HK-2 (cell line): ENCODE results near the gene PSTPIP1.

ENCODE experiments used
- DNase-seq: peaks from one replicate; pipeline ENCODE4 v3.0.0-alpha.2; 2018; ENCODE audit not compliant: unreplicated experiment

Gene PSTPIP1

DNA sequence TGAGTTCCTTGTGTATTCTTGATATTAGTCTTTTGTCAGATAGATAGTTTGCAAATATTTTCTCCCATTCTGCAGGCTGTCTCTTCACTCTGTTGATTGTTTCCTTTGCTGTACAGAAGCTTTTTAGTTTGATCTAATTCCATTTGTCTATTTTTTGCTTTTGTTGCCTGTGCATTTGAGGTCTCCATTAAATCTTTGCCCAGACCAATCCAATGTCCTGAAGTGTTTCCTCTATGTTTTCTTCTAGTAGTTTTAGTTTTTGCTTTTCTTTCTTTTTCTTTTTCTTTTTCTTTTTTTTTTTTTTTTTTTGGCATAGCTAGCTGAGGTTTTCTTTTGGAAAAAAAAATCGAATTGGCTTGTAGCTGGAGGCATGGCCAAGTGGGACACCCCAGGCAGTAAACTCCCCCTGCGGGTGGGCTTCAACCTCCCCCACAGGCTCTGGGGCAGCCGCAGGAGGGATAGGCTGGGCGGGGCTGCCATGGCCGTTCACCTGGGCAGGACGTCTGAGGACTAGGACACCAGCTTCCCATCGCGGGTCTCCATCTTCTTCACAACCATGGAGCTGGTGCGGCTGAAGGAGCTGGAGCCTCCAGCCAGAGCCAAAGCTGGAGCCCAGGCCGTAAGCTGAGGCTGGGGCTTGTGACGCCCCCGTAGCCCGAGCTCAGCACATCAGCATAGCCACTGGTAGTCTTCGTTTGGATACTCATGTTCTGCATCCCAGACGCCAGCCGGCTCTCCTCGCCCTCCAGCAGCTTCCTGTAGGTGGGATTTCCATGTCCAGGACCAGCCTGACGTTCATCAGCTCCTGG lies 16.2 kb upstream of the PSTPIP1 start:
- no peak for DNase-seq

DNA sequence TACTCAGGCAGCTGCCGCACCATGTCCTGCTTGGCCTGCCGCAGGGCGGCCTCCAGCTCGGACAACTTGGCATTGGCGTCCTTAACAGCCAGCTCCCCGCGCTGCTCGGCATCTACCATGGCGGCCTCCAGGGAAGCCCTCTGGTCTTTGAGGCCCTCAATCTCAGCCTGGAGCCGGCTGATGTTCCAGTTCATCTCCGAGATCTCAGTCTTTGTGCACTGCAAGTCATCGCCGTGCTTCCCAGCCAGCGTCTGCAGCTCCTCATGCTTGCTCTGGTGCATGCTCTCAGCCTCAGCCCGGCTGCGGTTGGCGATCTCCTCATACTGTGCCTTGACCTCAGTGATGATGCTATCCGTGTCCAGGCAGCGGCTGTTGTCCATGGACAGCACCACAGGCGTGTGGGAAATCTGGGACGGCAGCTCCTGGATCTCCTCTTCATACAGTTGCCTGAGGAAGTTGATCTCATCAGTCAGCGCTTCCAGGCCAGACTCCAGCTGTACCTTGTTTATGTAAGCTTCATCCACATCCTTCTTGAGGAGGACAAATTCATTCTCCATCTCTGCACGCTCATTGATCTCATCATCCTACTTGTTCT lies 15.5 kb upstream of the PSTPIP1 start:
- DNase-seq, result no peak

DNA sequence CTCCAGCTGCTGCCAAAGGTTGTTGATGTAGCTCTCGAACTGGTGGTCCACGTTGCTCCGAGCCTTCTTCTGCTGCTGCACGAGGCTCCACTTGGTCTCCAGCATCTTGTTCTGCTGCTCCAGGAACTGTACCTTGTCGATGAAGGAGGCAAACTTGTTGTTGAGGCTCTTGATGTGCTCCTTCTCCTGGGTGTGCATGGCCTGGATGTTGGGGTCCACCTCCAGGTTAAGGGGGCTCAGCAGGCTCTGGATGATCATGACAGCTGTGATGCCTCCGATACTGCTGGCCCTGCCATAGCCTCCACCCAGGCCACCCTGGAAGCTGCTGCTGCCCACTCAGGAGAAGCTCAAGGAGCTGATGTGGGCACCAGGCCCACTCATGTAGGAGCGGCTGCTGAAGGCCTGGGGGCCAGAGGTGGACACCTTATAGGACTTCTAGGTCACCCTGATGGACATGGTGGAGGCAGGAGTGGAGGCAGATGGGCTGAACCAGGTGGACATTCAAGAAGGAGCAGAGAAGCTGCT lies 14.9 kb upstream of the PSTPIP1 start:
- DNase-seq, result no peak

DNA sequence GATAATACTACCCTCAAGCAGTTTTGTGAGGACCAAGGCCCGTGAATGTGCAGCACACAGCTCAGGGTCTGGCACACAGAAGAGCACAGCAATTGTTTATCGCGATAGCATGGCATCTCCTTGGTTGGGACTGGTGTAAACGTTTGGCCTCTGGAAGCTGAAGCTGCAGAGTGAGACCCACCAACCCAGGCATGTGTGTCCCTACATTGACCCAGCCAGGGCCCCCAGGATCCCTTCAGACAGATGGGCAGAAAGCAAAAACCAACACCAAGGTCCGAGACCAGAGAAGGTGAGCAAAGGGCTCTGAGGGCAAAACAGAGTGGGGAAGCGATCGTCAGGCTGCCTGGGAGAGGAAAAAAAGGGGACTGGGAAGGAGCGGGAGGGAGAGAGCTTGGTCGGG lies 12.6 kb upstream of the PSTPIP1 start:
- DNase-seq, result no peak

DNA sequence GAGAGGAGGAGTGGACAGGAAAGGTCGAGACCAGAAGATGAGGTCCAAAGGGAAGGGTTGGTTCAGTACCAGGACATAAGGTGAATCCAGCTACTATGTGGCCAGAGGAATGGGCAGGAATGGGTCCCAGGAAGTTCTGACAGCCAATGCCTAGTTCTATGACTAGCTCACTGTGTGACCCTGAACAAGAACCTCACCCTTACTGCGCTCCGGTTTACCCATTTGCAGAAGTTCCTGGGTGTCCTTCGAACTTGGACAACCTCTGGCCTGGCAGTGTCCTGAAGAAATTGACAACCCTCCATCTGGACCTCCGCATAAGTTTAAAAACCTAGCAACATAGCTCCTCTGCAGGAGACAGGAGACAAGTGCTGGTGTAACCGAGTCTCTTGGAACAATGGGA lies 12.2 kb upstream of the PSTPIP1 start:
- no peak for DNase-seq

DNA sequence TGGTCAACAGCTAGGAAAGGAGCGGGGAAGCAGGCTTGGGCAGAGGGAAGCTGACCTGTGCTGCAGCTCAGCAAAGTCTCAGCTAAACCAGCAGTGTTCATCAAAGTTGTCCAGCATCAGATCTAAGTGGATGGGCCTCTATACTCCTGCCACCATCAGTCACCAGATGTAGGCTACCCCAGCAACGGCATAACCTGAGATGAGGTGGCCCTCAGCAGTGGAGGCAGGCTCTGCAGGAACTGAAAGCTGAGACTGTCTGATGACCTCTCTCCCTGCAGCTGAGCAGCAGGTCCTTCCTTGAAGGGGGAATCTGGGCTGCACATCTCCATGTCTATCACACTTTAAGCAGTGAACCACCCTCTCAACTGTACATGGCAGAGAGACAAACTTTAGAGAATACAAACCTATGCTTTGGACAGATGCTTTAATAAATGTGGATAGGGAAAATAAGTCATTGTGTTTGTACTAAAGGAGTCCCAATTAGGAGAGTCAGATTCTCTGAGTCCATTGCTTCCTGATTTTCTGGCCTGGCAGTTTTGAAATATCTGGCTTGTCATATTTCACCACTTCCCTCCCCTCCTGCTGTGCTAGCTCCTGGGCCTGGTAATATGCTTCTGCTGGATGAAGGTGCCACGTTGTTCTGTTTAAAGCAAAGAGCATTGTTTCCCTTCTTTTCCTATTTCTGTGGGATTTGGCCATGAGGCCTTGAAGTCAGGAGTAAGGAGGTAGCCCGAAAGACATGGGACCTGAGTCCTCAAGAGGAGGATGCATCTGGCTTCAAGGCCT lies 11.1 kb upstream of the PSTPIP1 start:
- no peak for DNase-seq

DNA sequence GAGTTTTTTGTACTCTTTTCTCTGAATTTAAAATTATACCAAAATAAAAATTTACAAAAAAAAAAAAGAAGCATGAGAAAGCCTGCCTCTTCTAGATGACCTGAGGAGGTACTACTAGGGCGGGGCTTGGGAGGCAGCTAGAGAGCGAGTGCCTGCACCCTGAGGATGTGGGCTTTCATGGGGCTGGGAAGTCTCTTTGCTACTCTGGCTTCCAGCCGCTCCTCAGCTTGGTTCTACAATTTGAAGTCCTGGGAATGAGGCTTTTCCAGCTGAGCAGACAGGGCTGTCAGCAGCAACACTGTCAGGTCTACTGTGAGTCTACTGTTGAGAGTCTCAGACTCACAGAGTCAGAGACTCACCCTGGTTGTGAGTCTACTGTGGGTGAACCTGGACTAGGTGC lies 8.2 kb upstream of the PSTPIP1 start:
- DNase-seq, result no peak

DNA sequence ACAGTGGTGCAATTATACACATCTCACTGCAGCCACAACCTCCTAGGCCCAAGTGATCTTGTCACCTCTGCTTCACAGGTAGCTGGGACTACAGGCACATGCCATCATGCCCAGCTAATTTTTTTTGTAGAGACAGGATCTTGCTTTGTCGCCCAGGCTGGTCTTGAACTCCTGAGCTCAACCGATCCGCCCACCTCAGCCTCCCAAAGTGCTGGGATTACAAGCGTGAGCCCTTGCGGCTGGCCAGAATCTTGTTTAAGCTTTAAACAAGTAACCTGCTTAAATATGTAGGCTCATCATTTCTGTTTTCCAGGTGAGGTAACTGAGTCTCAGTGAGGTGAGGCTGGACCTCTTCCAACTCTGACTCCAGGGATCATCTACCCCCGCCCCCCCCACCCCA lies 7.7 kb upstream of the PSTPIP1 start:
- DNase-seq, result no peak

DNA sequence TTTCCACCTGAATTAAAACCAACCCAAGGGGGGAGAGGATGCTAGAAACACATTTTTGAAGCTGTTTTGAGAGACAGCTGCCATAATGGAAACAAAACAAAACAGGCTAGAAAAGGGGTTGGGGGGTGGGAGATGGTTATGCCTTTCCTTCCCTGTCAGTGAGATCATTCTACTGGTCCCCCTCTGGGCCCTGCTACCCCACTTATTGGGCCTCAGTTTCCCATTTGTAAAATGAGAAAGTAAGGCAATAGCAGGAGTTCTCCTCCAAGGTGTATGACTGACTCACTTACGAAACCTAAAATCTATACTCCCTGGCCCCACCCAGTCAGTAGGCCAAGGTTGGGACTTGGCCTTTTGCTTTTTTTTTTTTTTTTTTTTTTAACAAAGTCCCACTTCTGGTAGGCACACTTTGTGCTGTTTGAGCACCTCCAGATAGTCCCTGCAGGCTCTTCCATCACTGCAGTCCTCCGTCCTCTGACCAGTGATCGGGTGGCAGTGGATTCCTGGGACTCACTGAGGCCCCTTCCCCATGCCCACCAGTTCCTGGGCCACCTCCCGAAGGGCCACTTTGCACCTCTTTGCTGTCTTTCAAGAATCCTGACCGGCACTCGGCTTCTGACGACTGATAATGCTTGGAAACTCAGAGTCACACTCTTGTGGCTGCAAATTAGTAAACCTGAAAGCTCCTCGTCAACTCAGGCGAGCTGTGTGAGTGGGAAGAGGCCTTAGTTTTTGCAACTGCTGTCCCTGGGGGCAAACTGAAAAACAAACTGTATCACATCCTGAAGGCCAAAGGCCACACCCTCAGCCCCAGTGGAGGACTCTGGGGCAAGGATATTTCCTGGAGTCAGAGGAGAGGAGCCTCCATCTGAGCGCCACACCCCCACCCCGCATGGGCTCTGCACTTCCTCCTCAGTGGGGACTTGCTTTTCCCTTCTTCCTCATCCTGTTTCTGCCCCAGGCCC lies 6.7 kb upstream of the PSTPIP1 start:
- no peak for DNase-seq

DNA sequence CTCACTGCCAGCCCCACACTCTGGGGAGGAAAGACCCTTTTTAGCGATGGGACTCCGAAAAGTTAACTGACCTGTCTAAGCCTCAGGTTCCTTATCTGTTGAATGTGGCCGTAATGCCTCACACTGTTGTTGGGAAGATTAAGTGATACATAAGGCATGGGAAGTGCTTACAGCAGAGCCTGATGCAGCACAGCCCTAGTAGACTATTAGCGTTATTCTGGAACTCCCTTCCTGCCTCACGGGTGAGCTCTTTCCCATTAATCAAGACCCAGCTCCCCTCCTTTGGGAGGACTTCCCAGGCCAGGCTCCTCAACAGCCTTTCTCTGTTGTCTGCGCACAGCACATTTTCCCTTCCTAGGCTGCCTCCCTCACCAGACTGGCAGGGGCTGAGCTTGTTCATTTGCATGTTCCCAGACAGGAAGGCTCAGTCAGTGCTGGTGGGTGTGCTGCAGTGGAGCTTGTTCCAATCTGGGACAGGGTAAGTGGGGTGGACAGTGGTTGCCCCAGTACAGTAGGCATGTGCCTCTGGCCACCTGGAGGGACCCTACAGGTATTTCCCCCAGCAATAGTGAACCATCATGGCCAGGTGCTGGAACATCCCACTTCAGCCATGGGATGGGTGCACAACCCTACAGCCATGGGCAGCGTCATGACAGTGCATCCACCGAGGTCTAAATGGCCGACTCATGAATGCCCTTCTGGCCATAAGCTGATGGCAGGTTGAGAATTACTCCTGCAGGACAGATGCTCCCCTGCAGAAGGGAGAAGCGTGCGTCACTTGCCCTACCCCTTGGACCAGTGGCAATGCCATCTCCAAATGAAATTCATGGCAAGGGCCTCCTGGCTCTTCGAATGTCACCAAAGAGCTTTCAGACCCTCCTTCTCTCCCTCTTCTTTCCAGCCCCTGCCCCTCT lies 5.8 kb upstream of the PSTPIP1 start:
- no peak for DNase-seq

DNA sequence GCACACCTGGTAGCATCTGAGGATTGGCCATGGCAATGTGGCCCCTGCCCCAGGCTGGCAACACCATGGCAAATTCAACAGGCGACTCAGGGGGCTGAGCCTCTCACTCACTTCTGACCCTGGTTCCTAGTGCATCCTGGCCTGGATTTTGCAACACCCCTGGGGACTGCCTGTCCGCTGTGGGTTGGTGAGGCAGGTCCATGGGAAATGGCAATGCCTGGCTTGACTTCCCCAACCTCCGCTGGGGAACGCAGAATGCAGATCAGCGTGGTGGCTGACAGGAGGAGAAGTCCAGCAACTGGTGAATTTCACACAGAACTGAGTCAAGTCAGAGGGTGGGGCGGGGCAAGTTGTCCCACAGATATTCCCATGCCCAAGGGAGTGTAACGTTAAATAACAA lies 3.9 kb upstream of the PSTPIP1 start:
- no peak for DNase-seq

DNA sequence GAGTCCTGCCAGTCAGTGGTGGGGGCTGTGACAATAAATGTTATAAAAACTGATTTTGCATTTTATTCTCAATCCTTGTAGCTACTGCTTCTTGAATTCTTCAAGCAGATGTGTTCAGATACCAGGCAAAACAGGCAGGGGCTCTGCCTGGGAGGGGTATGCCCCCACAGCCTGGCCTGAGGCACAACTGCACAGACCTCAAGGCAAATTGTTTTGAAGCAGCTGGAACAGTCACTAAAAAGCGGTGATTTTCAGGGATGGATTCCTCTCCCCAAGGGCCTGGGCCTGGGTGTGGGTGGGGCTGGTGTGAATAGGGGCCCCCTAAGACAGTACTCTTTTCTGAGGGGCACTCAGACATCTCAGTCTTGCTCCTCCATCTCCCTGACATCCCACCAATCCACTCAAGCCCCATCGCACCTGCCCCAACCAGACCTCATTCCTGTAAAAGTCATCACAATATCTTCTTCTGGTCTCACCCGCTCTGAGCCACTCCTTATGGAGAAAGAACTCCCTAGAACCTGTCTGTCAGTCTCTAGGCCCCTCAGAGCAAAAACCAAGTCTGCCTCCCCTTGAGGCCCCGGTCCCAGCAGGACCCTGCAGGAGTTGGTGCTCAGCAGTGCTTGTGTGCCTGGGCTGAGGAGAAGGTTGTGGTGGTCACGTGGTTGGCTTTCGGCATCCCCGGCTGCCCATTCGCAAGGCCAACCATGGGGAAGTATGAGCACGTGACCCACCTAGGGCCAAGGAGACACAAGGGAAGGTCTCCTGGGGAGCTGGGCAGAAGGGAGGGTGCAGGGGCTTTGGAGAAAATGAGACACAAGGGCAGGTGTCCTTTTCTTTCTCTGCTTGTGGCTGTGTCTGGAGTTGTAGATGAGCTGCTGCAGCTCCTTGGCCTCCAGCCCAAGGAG lies 2.9 kb upstream of the PSTPIP1 start:
- no peak for DNase-seq

DNA sequence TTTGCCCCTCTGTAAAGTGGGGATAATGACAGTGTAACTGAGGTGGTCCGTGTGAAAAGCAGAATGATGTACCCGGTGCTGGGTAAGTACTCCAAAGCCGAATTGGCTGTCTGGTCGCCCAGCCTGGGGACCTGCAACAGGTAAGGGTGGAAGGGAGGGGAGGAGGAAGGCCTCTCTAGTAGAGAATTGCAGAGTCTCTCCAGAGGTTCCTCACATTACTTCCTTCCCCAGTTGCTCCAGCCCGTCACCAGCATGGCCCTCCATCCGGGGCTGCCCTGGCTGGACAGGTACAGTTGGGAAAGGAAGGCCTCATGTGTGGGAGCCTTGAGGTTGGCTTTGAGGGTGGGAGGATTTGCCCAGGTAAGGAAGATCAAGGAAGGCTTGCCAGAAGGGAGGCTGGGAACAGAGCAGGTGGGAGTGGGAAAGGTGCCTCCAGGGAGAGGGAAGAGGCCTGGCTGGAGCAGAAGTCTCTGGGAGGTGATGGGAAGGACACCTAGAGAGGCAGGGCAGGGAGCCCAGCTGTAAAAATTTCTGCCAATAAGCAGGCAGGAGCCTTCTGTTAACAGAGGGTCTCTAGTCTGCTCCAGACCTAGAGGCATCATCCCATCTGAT lies 1.7 kb upstream of the PSTPIP1 start:
- no peak for DNase-seq

DNA sequence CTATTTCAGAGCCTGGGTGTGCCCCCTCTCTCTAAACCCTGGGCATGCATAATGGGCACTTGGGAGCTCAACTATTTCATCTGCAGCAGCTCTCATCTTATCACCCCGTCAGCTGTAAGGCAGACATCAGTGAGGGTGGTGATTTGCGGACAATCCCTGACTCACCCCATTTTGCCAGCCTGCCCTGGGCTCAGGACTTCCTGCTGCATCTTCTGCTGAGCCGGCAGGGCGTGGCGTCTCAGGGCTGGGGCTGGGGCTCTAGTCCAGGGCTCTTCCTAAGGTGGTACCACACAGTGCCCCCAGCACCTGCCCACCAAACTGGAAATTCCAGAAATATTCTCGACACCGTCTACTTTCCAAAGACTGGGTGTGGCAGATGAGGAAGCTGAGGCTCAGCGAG lies 925 bp upstream of the PSTPIP1 start:
- DNase-seq, result no peak

DNA sequence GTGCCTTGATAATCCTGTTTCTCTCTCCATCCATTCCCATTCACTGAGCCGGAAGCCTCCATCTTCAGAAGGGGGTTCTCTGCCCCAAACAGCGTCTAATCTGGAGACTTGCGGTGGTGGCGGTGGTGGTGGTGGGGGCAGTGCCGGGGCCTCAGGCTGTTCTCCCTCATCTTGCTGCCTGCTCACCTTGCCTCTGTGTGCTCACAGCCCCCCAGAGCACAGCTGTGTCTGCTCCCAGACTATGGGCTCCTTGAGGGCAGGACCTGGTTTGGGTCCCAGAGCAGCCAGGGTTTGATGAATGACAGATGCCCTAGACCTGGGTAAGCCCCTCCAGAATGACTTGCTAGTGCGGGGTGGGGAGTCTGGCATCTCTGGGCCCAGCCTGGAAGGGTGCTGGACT lies 430 bp upstream of the PSTPIP1 start:
- DNase-seq, result no peak

DNA sequence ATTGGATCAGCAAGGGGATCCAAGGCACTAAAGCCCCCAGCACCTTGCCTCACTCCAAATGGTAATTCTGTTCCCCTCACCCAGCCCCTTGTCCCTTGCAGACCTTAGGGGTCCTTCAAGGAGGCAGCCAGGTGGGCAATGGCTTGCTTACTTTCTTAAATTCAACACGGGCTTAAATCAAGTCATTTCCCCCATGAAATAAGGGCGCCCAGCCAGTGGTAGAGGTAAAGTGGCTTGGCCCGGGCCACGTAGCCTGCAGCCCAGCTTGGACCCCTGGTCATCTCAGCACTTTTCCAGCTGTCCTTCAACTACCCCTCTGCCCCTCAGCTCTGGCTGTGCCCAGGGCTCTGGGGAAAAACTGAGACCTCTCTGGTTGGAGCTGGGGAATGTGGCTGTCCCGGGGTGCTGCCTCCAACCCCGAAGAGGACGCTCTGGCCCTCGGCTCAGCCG lies 1.2 kb downstream of the PSTPIP1 start:
- no peak for DNase-seq

DNA sequence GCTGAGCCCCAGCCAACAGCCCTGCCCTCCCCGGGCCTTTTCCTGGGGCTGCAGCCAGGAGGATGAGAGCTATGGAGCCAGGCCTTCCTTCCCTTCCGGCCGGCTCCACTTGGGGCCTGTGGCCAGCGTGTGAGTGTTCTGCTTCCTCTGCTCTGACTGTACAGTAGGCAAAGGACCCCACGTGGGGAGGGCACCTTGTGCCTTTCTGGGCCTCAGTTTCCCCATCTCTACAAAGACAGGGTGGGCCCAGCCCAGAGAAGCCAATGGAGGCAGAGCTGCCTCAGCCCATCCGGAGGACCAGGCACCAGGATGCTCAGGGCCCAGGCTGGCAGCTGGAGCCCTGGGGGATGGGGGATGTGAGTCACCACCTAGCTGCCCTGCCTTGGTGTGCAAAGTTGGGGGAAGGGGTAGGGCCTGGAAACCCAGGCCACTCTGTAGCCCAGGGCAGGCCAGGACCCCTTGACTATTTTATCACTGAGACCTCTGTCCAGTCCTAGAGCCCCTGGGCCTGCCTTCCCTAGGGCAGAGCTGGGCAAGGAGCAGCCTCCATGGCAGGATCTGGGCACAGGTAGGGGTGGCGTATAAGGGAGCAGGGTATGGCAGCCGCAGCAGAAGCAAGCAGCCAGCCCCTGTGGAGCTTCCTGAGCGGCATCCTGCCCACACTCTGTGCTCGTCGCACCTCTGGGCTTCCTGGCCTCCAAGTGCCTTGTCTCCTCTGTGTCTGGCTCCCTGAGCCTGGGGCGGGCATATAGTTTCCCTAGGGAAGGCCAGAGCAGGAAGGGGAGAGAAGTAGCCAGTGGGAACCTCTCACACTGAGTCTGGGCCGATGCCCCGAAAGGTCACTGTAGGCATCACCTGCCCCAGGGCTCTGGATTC lies 1.8 kb downstream of the PSTPIP1 start:
- DNase-seq, result peak; percentile 18
